Mesenchymal stem cell (in vitro differentiated cells and primary cell): ENCODE data around the gene RAMAC.

ENCODE experiments used
- DNase-seq: peaks from one replicate; pipeline ENCODE4 v3.0.0-alpha.2; 2013
- H2AFZ ChIP-seq: one replicate; pipeline ENCODE4 v1.6.1; 2013; ENCODE audit warnings: low read depth, mild to moderate bottlenecking, control low read depth, inconsistent platforms, low read length, moderate library complexity
- H2AK5ac ChIP-seq: 2 replicates; pipeline ENCODE4 v1.6.1; 2013; ENCODE audit warnings: low read length, moderate library complexity, mild to moderate bottlenecking, inconsistent platforms; ENCODE audit not compliant: severe bottlenecking
- H2BK120ac ChIP-seq: one replicate; pipeline ENCODE4 v1.6.1; 2013; ENCODE audit warnings: low read depth, mild to moderate bottlenecking, inconsistent platforms, low read length, moderate library complexity
- H2BK12ac ChIP-seq, 2 experiments: one replicate each; pipeline ENCODE4 v1.6.1; 2013; ENCODE audit warnings: inconsistent platforms in 2 of 2, low read length in 2 of 2, mild to moderate bottlenecking in 2 of 2, moderate library complexity in 2 of 2, control low read depth in 1 of 2
- H2BK15ac ChIP-seq: one replicate; pipeline ENCODE4 v1.6.1; 2013; ENCODE audit warnings: mild to moderate bottlenecking, low read depth, inconsistent platforms; ENCODE audit not compliant: poor library complexity, severe bottlenecking
- H2BK5ac ChIP-seq: 2 replicates; pipeline ENCODE4 v1.6.1; 2013; ENCODE audit warnings: low read depth, mild to moderate bottlenecking, low read length, control low read depth, inconsistent platforms; ENCODE audit not compliant: poor library complexity, severe bottlenecking
- H3K14ac ChIP-seq, 2 experiments: one replicate each; pipeline ENCODE4 v1.6.1; 2013; ENCODE audit warnings: inconsistent platforms in 2 of 2, low read length in 2 of 2, control low read depth in 1 of 2, mild to moderate bottlenecking in 1 of 2, moderate library complexity in 1 of 2
- H3K18ac ChIP-seq, 2 experiments: one replicate each; pipeline ENCODE4 v1.6.1; 2013; ENCODE audit warnings: inconsistent platforms in 2 of 2, low read length in 2 of 2, control low read depth in 1 of 2, low read depth in 1 of 2, mild to moderate bottlenecking in 1 of 2
- H3K23ac ChIP-seq, 2 experiments: one replicate each; pipeline ENCODE4 v1.6.1; 2013; ENCODE audit warnings: inconsistent platforms in 2 of 2, low read length in 2 of 2, mild to moderate bottlenecking in 2 of 2, moderate library complexity in 2 of 2, control low read depth in 1 of 2
- H3K27ac ChIP-seq: 2 replicates; pipeline ENCODE4 v1.5.1; 2013; ENCODE audit warnings: mild to moderate bottlenecking, moderate library complexity, low read length, control low read depth, inconsistent platforms; ENCODE audit not compliant: poor library complexity, severe bottlenecking
- H3K27me3 ChIP-seq, 2 experiments: 2 replicates each; pipeline versions ENCODE4 v1.6.1 to v1.7.0; 2013; ENCODE audit warnings: low read length in 2 of 2, mild to moderate bottlenecking in 2 of 2, moderate library complexity in 2 of 2, control low read depth in 1 of 2, inconsistent platforms in 1 of 2; ENCODE audit not compliant: control insufficient read depth in 1 of 2, insufficient read depth in 1 of 2
- H3K36me3 ChIP-seq, 2 experiments: 2 replicates each; pipeline versions ENCODE4 v1.6.1 to v1.7.0; 2013; ENCODE audit warnings: low read length in 2 of 2, control low read depth in 1 of 2, inconsistent platforms in 1 of 2, low read depth in 1 of 2, mild to moderate bottlenecking in 1 of 2; ENCODE audit not compliant: insufficient read depth in 2 of 2, control insufficient read depth in 1 of 2
- H3K4ac ChIP-seq, 2 experiments: one replicate each; pipeline ENCODE4 v1.6.1; 2013; ENCODE audit warnings: inconsistent platforms in 2 of 2, low read length in 2 of 2, mild to moderate bottlenecking in 2 of 2, moderate library complexity in 2 of 2, control low read depth in 1 of 2, low read depth in 1 of 2
- H3K4me1 ChIP-seq: 2 replicates; pipeline ENCODE4 v1.6.1; 2013; ENCODE audit warnings: low read depth, low read length, control low read depth; ENCODE audit not compliant: control insufficient read depth, insufficient read depth
- H3K4me2 ChIP-seq: 2 replicates; pipeline ENCODE4 v1.6.1; 2013; ENCODE audit warnings: low read length, mild to moderate bottlenecking, inconsistent platforms; ENCODE audit not compliant: poor library complexity, severe bottlenecking
- H3K4me3 ChIP-seq, 2 experiments: 2 replicates each; pipeline versions ENCODE4 v1.5.1 to v1.7.0; 2013; ENCODE audit warnings: low read length in 2 of 2, mild to moderate bottlenecking in 2 of 2, control low read depth in 1 of 2, low read depth in 1 of 2; ENCODE audit not compliant: insufficient read depth in 1 of 2
- H3K79me1 ChIP-seq: replicated peaks from 2 replicates; pipeline ENCODE4 v1.6.1; 2013; ENCODE audit warnings: mild to moderate bottlenecking, control low read depth, low read length, inconsistent platforms; ENCODE audit not compliant: poor library complexity, severe bottlenecking
- H3K9ac ChIP-seq: 2 replicates; pipeline ENCODE4 v1.7.0; 2013; ENCODE audit warnings: mild to moderate bottlenecking, low read length, moderate library complexity
- H3K9me3 ChIP-seq: 2 replicates; pipeline ENCODE4 v1.7.0; 2013; ENCODE audit warnings: mild to moderate bottlenecking, low read length; ENCODE audit not compliant: control insufficient read depth
- H4K8ac ChIP-seq: one replicate; pipeline ENCODE4 v1.6.1; 2013; ENCODE audit warnings: inconsistent platforms, mild to moderate bottlenecking, low read length, moderate library complexity
- H4K91ac ChIP-seq: one replicate; pipeline ENCODE4 v1.6.1; 2013; ENCODE audit warnings: mild to moderate bottlenecking, low read length, inconsistent platforms
- WGBS: methylation state at CpG from one replicate; pipeline ENCODE4 v1.1.7; 2013; ENCODE audit warnings: mixed read lengths; 5-methylcytosine and 5-hydroxymethylcytosine counted together

RAMAC gene

DNA sequence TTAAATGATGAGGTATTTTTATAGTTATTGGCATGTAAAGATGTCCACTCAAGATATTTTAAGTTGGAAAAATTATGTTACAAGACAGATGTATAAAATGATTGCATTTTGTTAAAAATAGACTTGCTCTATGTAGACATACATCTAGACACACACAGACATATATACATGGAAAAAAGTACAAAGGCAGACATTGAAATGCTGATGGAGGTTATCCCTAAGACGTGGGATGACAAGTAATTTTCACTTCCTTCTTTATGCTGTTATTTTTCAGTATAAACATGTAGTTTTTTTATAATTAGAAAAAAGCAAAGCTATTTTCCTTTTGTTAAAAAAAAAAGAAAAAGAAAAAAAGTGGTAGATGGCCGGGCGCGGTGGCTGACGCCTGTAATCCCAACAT is 40.7 kb upstream of the RAMAC start:
- H3K4ac ChIP-seq = no peak overlapping the region
- no peak overlapping the region for H2BK12ac ChIP-seq
- H3K9ac ChIP-seq = no peak overlapping the region
- H2BK120ac ChIP-seq = no peak overlapping the region
- H3K27ac ChIP-seq = no peak overlapping the region
- 100% methylated on average over 4 of the region's 5 CpGs for WGBS
- no peaks in the 10 kb centered on the region for H3K36me3 ChIP-seq
- no peak overlapping the region for H3K18ac ChIP-seq
- H3K14ac ChIP-seq = no peak overlapping the region
- no peak overlapping the region for H2AK5ac ChIP-seq
- H2BK5ac ChIP-seq = no peak overlapping the region
- no peak overlapping the region for H3K4me2 ChIP-seq
- DNase-seq = no peak
- no peak overlapping the region for H4K91ac ChIP-seq
- no peak overlapping the region for H2AFZ ChIP-seq
- H3K4me3 ChIP-seq = no peak overlapping the region
- H3K79me1 ChIP-seq = no peaks in the 10 kb centered on the region
- peaks cover 20 to 33% of the 10 kb centered on the region in 2 experiments for H3K27me3 ChIP-seq
- H4K8ac ChIP-seq = no peak overlapping the region
- no peaks in the 10 kb centered on the region for H3K4me1 ChIP-seq
- no peak overlapping the region for H3K23ac ChIP-seq
- no peaks in the 10 kb centered on the region for H3K9me3 ChIP-seq
- H2BK15ac ChIP-seq = no peak overlapping the region

DNA sequence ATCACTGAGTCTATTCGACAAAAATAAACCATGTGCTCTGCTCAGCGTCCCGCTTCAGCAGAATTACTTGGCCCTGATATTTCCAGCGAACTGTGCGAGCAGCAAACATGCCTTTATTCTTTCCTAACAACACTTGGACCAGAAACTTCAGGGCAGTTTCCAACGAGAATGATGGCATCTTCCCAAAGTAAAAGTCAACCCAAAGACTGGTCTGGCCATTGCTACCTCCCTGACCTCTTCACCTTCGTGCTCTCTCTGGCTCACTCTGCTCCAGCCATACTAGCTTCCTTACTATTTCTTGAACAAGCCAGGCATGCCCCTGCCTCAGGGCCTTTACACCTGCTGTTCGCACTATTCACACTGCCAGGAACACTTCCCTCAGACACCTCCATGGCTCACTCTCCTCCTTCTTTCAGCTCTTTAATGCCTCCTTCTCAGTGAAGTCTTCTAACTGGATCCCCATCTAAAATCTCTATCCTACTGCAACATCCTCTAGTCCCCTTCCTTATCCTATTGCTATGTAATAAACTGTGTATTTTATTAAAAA is 39.8 kb upstream of the RAMAC start:
- no peaks in the 10 kb centered on the region for H3K9me3 ChIP-seq
- H2BK15ac ChIP-seq = no peak overlapping the region
- H3K27me3 ChIP-seq = peaks cover 24 to 40% of the 10 kb centered on the region in 2 experiments
- H2AK5ac ChIP-seq = no peak overlapping the region
- 87% methylated on average over 8 of the region's 8 CpGs for WGBS
- H3K9ac ChIP-seq = no peak overlapping the region
- H2BK120ac ChIP-seq = no peak overlapping the region
- H4K8ac ChIP-seq = no peak overlapping the region
- no peak overlapping the region for H3K14ac ChIP-seq
- no peak overlapping the region for H3K4ac ChIP-seq
- H2AFZ ChIP-seq = no peak overlapping the region
- no peak overlapping the region for H3K27ac ChIP-seq
- no peaks in the 10 kb centered on the region for H3K79me1 ChIP-seq
- no peak overlapping the region for H2BK12ac ChIP-seq
- no peak overlapping the region for H3K4me3 ChIP-seq
- H4K91ac ChIP-seq = no peak overlapping the region
- peaks cover 2% of the 10 kb centered on the region for H3K4me1 ChIP-seq
- H2BK5ac ChIP-seq = no peak overlapping the region
- no peak overlapping the region for H3K18ac ChIP-seq
- no peak for DNase-seq
- H3K23ac ChIP-seq = no peak overlapping the region
- no peak overlapping the region for H3K4me2 ChIP-seq
- H3K36me3 ChIP-seq = no peaks in the 10 kb centered on the region

DNA sequence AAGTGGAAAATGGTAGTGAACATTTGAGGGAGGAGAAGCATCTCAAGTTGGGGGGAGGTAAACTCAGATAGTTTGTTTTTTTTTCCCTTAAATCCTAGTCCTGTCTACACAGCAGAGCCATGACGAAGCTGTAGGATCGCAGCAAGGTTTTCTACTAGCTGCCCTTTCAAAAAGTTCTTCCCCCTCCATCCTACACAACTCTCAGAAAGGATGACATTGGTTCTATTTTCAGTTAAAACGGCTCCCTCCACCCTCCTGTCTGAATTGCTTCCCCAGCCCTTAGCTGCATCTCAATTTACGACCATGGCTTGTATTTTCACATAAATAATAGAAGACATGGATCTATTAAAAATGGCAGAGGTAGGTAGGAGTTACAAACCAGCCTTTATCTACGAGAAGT is 35.7 kb upstream of the RAMAC start:
- Histone ChIP-seq H3K23ac (no peak overlapping the region), H2BK12ac (no peak overlapping the region), H3K79me1 (no peaks in the 10 kb centered on the region), H3K27me3 (peaks cover 33 to 39% of the 10 kb centered on the region in 2 experiments), H3K36me3 (no peaks in the 10 kb centered on the region), H3K4me1 (peaks cover 10% of the 10 kb centered on the region), H3K9ac (no peak overlapping the region), H4K8ac (no peak overlapping the region), H2BK5ac (no peak overlapping the region), H3K14ac (no peak overlapping the region), H2AFZ (no peak overlapping the region), H2AK5ac (no peak overlapping the region), H3K4me2 (no peak overlapping the region), H2BK120ac (no peak overlapping the region), H3K9me3 (no peaks in the 10 kb centered on the region), H3K4me3 (no peak overlapping the region), H3K27ac (no peak overlapping the region), H3K18ac (no peak overlapping the region), H3K4ac (no peak overlapping the region), H4K91ac (no peak overlapping the region), H2BK15ac (no peak overlapping the region)
- no peak for DNase-seq
- 79% methylated on average over 3 of the region's 5 CpGs for WGBS

DNA sequence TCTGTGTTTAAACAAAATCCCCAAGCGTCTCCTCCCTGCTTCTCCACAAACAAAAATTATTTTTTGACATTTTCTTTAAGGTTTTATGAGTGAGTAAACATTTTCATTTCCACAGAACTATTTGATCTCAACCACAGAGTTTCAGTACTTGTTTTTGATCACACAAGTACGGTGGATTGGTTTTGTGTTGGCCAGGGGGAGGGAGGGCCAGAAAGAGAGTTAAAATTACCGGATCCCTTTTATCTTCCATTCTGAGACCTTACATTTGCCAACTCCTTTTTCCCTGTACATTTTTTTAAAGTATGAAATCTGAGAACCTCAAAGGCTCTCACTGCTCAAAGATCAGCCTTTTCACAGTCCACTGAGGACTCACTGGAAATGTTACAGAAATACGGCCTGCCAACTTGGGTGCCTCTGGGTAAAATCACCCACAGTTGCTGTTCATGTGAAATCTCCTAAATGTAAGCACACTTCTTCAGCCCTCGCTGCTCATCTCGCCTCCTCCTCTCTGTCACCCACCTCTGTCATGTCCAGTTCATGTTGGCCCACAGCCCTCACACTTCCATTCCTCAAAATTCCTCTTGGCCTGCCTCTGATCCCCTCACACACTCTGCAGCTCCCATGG is 35.2 kb upstream of the RAMAC start:
- no peak for DNase-seq
- H3K27me3 ChIP-seq = peaks cover 33 to 39% of the 10 kb centered on the region in 2 experiments
- no peak overlapping the region for H3K9ac ChIP-seq
- H3K4ac ChIP-seq = no peak overlapping the region
- H3K27ac ChIP-seq = no peak overlapping the region
- H4K91ac ChIP-seq = no peak overlapping the region
- no peak overlapping the region for H2AFZ ChIP-seq
- H2AK5ac ChIP-seq = no peak overlapping the region
- H3K23ac ChIP-seq = no peak overlapping the region
- H3K4me2 ChIP-seq = no peak overlapping the region
- no peak overlapping the region for H2BK15ac ChIP-seq
- WGBS = 93% methylated on average over 5 of the region's 6 CpGs
- H3K9me3 ChIP-seq = no peaks in the 10 kb centered on the region
- peaks cover 10% of the 10 kb centered on the region for H3K4me1 ChIP-seq
- H4K8ac ChIP-seq = no peak overlapping the region
- no peak overlapping the region for H2BK5ac ChIP-seq
- H2BK12ac ChIP-seq = no peak overlapping the region
- H2BK120ac ChIP-seq = no peak overlapping the region
- H3K79me1 ChIP-seq = no peaks in the 10 kb centered on the region
- H3K18ac ChIP-seq = no peak overlapping the region
- H3K36me3 ChIP-seq = no peaks in the 10 kb centered on the region
- H3K14ac ChIP-seq = no peak overlapping the region
- H3K4me3 ChIP-seq = no peak overlapping the region
